GM21717 (cell line): Measurements from ENCODE around the gene GPLD1.
"Not testable (repeated sequence)": the region's sequence is repeated elsewhere in the genome, so short reads cannot be mapped to it uniquely, and the experiment has no call there.

Experiments
- ATAC-seq: cut with Tn5 transposase; IDR thresholded peaks from one replicate; pipeline ENCODE4 v1.9.1; 2021; ENCODE audit warnings: mild to moderate bottlenecking, moderate library complexity; ENCODE audit not compliant: unreplicated experiment

GPLD1 gene

DNA sequence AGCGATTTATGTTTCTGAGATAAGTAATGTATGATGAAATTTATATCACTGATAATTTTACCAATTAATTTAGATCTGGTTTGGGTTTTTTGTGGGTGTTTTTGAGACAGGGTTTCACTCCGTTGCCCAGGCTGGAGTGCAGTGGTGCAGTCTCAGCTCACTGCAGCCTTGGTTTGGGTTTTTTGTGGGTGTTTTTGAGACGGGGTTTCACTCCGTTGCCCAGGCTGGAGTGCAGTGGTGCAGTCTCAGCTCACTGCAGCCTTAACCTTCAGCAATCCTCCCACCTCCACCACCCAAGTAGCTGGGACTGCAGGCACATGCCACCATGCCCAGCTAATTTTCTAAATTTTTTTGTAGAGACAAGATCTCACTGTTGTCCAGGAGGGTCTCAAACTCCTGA, 73.6 kb downstream of the GPLD1 start:
- ATAC-seq, result peak; percentile 72

DNA sequence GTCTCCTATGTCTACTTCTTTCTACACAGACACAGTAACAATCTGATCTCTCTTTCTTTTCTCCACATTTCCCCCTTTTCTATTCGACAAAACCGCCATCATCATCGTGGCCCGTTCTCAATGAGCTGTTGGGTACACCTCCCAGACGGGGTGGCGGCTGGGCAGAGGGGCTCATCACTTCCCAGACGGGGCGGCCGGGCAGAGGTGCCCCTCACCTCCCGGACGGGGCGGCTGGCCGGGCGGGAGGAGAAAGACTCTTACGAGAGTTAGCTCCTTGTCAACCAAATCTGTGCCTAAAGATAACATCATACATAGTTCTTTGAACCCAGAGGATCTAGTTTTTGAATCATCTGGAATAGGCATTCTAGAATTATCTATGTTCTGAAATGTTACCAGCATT, 74.8 kb downstream of the GPLD1 start:
- not testable (repeated sequence) for ATAC-seq

DNA sequence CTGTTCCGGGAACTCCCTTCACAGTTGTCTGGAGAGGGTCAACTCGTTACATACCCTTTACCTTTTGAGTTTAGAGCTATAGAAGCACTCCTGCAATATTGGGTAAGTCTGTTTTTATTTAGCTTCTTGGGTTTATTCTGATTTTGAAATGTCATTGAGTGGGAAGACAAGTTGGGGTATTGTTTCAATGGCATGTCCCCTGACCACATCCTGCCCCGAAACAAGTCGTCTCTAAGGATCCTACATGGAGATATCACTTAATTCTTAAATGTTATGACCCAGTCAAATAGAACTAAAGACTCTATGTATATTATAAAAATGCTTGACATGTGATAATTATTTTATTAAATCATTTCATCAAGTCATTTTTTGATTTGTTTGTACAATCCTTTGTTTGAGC, 77.1 kb downstream of the GPLD1 start:
- no peak for ATAC-seq

DNA sequence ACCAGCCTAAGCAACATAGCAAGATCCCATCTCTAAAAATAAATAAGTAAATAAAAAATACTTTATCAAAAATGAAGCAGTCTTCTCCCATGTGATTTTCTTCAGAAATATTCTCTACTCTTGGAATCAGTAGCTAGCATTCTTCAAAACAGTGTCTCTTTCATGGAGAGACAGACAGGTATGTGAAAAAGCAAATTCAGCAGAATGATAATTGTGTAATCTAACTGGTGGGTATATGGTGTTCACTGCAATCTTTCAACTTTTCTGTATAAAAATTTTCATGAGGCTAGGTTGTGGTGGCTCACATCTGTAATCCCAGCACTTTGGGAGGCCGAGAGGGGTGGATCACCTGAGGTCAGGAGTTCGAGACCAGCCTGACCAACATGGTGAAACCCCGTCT, 78.8 kb downstream of the GPLD1 start:
- no peak for ATAC-seq

DNA sequence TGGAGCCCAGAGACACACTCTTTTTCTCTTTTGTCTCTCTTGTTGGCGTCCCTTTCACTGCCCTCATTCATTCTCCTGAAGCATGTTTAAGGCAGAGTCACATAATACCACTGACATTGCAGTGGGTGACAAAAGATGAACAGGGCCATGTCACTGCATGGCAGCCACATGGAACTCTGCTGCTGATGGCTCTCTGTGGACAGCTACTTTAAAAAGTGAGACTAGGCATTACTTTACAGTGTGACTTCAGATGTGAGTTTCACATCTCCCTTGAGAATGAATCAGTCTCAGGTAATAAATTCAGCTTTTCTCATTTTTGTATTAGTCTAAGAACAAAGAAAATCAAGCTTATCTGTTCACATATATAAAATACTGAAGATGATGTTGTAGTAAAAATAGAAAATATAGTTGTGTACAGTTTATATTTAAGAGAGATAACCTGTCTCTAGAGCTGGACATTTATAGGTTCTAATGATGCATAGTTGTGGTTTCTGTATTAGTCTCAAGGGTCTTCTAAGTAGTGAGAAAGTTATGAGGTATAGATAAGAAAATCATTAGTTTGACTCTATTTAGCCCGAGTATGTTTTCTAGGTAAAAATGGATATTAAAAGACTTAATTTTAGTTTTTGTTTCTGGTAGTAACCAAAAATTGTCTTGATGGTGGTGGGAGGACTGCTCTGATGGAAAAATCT, 80.5 kb downstream of the GPLD1 start:
- ATAC-seq, result peak; percentile 90

DNA sequence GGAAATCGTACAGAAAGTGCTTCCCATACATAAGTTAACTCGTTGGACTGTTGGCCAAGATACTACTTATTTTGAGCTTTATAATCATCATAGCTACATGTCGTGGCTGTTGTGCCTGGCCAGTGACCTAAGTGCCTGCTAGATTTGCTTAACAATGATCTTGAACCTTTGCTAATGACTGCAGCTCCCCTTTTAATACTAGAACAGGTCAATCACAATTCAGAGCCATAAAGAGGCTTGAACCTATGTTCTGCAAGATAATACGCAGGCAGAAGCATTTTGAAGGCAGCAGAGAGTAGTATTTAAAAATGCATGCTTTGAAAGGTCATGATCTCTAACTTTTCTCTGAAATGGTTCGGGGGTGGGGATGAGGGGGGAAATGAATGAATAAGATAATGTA, 84.1 kb downstream of the GPLD1 start:
- no peak for ATAC-seq

DNA sequence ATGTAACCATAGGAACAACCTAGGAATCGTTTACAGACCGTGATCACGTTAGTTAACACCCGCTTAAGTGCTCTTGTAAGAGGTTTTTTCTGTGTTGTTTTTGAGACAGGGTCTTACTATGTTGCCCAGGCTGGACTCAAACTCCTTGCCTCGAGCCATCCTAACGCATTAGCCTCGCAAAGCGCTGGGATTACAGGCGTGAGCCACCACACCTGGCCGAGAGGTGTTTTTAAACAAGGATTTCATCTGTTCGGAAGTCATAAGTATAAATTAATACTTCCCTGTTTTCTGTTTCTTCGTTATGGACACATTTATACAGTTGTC, 85.9 kb downstream of the GPLD1 start:
- ATAC-seq, result no peak

DNA sequence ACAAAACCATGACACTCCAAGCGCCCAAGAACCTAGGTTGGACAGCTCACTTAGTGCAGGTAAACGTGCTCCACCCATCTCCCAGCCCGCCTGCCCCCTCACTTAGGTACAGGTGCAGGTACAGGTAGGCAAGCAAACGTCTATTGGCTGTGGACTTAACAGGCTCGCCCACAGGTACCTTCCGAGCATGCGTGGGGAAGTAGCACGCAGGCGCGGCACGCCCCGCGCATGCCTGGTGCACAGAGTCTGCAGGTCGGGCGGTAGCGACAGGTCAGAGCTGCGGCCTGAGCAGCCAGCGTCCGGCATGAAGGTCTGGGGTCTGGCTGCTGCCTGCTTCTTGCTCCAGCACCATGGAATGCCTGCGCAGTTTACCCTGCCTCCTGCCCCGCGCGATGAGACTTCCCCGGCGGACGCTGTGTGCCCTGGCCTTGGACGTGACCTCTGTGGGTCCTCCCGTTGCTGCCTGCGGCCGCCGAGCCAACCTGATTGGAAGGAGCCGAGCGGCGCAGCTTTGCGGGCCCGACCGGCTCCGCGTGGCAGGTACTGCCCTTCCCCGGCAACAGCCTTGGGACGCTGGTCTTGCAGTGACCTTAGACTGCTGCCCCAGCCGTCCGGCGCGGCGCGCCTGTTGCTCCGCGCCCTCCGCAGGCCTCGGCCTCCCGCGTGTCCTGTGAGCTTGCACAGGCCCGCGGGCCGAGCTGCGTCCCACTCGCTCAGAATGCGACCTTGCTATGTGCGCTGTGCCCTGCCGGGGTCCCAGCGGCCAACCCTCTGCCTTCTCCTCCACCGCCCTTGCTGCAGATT, 86.5 kb downstream of the GPLD1 start, which contains the start of gene MRS2:
Gene MRS2 (plus strand): TSS at position 240 of the 804 bp plus-strand sequence. CDS start 111 bp downstream, at position 351.
- peak; percentile 95 for ATAC-seq

DNA sequence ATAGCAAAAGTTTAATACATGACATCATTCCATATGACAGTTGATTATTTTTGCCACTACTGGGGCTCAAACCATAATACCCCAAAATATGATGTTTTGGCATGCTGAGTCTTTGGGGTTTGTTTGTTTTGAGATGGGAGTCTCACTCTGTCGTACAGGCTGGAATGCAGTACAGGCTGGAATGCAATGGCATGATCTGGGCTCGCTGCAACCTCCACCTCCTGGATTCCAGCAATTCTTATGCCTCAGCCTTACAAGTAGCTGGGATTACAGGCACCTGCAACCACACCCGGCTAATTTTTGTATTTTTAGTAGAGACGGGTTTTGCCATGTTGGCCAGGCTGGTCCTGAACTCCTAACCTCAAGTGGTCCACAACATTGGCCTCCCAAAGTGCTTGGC, 87.9 kb downstream of the GPLD1 start:
- no peak for ATAC-seq

DNA sequence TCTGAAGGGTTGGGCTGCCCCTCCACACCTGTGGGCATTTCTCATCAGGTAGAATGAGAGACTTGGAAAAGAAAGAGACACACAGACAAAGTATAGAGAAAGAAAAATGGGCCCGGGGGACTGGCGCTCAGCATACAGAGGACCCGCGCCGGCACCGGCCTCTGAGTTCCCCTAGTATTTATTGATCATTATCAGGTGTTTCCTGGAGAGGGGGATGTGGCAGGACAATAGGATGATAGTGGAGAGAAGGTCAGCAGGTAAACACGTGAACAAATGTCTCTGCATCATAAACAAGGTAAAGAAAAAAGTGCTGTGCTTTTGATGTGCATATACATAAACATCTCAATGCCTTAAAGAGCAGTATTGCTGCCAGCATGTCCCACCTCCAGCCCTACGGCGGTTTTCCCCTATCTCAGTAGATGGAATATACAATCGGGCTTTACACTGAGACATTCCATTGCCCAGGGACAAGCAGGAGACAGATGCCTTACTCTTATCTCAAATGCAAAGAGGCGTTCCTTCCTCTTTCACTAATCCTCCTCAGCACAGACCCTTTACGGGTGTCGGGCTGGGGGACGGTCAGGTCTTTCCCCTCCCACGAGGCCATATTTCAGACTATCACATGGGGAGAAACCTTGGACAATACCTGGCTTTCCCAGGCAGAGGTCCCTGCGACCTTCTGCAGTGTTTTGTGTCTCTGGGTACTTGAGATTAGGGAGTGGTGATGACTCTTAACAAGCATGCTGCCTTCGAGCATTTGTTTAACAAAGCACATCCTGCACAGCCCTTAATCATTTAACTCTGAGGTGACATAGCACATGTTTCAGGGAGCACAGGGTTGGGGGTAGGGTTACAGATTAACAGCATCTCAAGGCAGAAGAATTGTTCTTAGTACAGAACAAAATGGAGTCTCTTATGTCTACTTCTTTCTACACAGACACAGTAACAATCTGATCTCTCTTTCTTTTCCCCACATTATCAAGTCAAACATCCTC, 89.0 kb downstream of the GPLD1 start:
- ATAC-seq, result not testable (repeated sequence)

DNA sequence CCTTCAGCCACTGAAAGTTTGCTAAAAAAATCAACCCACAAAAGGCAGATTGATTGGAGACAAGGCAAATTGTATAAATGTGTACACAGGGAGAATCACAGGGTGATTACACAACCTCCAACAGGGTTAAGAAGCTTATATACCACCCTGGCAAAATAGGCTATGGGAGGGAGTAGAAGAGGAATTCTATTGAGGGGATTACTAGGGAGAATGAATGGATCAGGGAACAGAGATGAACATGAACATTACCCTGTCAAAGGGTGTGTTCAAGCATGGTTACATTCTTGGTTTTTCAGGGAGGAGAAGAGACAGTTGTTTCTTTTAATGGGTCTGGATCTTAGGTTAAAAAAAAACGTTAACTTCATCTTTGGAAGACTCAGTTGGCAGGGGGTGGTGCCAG, 91.7 kb downstream of the GPLD1 start:
- no peak for ATAC-seq

DNA sequence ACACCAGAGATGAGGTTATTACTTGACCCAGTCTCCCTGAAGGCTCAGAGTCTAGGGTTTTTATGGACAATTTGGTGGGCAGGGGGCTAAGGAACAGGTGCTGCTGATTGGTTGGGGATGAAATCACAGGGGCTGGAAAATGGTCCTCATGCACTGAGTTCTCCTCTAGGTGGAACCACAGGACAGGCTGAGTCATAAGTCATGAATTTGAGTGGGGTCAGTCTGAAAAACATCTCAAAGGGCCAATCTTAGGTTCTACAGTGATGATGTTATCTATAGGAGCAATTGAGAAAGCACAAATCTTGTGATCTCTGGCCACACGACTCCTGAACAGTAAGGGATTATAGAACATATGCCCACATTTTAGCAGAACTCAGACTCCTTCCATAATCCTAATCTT, 92.6 kb downstream of the GPLD1 start:
- ATAC-seq, result no peak

DNA sequence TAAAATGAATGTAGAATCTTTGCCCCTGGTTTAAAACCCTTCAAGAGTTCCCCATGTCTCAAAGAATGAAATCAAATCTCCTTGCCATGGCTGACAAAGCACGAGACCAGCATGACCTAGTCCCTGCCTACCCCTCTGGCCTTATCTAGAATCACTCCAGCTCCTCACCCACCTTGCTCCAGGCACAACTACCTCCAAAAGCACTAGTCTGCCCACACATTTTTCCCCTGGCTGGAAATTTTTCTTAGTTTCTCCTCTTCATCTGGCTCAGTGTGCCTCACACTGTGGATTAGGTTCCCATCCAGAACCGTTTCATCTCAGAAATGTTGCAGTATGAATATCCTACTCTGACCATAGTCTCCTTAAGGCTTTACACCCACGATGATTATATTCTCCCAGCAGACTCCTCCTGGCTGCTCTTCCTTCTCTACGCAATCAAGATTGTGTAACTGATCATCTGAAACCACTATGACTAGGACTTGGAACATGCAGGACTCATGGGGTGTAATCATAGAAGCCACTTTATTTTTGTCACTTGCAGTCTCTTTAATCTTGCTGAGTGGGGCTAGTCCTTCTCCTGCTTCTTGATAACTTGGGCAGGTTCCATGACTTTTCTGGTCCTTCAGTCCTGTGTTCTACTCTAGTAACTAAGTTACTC, 94.5 kb downstream of the GPLD1 start:
- ATAC-seq, result no peak

DNA sequence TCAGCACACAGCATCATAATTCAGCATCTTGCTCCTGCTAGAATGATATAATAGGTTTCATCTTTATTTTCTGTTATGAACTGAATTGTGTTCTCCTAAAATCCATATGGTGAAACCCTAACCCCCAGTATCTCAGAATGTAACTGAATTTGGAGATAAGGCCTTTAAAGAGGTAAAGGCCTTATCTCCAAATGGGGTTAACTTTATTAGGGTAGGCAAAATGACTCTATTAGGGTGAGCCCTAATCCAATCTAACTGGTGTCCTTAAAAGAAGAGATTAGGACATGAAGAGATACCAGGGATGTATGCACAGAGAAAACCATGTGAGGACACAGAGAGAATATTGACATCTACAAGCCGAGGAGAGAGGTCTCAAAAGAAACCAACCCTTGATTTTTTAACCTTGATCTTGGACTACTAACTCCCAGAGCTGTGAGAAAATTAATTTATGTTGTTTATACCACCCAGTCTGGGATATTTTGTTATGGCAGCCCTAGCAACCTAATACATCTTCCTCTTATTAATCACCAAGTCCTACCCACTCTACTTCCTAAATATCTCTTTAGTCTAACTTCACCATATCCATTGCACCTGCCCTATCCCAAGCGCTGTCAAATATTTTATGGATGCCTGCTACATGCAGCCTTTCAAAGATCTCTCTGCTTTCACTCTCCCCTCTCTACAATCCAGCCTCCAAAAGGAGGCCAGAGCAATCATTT, 95.2 kb downstream of the GPLD1 start:
- ATAC-seq, result no peak

DNA sequence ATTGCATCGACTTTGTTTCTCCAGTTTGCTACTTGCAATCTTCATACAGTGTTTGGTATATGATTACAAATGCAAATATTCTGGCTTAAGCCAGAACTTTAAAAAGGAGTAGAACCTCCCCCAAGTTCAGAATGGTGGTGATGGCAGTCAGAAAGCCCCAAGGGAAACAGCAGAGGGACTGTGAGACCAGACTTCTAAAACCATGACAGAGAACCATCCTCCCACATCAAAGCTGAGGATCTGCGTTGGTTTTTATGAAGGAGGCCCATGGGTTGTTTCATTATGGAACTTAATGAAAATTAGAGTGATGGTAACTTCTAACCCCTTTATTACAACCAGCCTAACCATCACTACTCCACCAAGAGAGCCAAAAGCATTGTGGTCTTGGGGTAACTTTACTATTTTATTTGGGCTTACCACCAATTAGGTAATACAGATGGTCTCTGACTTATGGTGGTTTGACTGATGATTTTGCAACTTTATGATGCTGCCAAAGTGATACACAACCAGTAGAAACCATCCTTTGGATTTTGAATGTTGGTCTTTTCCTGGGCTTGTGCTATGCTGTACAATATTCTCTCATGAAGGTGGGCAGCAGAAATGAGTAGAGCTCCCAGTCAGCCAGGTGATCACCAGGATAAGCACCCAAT, 97.5 kb downstream of the GPLD1 start:
- ATAC-seq, result peak; percentile 87

DNA sequence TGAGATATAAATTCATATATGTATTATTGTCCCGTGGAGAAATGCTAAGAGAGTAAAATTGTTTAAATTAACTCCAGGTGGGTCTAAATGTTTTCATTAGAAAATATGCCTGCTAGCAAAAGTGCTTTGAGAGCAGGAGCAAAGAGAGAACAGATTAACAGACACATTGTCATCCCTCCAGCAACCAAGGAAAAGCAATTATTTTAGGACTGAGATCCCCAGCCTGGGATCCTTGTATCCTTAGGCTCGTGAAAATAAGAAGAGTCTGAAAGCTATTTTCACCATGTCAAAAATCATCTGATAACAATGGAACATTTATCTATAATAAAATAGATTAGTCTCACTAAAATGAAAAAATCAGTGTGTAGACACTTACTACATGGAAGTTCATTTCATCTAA, 98.2 kb downstream of the GPLD1 start:
- ATAC-seq, result no peak

DNA sequence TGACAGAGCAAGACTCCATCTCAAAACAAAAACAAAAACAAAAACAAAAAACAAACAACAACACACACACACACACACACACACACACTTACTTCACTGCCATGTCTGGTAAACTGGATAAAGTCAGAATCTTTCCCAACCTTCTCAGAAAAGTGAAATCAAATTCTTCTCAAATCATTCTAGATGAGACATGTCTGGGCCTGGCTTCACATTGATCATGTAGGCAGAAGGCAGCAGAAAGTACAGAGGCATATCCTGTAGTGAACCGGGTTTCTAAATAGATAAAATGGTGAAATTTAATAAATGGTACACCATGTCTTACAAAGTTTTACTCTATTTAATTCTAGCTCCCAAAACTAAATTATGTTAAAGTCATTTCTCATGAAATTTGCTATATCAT, 101.6 kb downstream of the GPLD1 start:
- ATAC-seq, result no peak

DNA sequence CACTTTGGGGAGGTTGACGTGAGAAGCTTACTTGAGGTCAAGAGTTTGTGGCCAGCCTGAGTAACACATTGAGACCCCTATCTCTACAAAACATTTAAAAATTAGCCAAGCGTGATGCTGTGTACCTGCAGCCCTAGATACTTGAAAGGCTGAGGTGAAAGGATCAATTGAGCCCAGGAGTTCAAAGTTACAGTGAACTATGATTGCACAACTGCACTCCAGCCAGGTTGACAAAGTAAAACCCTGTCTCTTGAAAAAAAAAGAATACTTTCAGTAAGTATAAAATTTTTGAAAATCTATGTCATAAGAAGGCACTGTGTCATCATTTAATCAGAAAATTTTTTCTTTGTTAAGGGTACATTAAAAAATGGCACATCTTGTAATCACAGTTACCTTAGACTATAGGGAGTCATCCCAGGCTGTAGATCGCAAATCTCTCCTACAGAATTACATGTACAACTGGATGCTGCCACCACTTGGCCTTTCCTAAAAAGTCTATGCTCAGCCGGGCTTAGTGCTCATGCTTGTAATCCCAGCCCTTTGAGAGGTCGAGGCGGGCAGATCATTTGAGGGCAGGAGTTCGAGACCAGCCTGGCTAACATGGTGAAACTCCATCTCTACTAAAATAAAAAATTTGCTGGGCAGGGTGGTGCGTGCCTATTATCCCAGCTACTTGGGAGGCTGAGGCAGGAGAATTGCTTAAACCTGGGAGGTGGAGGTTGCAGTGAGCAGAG, 103.7 kb downstream of the GPLD1 start:
- ATAC-seq, result no peak
